ENCODE data around the gene TBL1X.
"Not testable (repeated sequence)": the region's sequence is repeated elsewhere in the genome, so short reads cannot be mapped to it uniquely, and the experiment has no call there.

TBL1X gene

DNA sequence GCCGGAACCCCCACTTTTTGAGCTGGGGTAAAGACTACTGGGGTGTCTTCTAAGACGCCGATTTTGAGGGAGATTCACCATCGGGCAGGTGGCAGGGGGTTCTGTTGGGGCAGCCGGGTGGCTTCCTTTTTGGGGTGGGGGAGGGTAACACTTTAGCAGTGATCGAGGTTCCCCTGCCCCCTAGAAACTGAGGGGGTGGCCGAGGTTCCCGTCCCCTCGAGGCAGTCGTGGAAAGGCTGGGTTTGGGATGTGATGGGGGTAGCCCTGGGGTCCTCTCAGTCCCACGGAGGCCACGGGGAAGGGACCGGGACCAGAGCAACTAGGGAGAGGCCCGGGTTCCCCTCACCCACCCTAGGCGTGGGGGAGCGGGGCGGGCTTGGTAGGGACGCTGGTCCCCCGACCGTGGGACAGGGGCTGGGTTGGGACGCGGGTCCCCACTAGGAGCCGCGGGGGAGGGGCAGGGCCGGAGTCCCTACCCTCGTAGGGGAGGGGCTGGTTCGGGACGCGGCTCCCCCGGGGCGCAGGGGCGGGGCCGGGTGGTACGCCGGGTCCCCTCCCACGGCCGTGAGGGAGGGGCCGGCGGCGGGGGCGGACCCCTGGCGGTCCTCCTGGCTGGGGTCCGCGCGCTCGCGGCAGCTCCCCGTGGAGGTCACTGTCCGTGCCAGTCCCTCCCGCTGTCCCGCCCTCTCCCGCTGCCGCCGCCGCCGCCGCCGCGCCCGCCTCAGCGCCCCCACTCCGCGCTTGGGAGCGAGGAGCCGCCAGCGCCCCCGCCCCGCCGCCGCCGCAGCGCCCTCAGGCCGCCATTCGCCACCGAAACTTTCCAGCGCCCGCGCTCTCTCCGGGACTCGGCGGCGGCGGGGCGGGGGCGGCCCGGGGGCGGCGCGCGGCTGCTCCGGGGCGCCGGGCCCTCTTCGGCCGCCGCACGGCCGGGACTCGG, at the start of gene TBL1X:
Gene TBL1X, plus strand, starts transcription at position 624 of the 937 bp plus-strand sequence. CDS start 188,529 bp downstream, outside the sequence.
- peak; percentile 37 for DNase-seq

GRCh38 chrX:9416562-9417348, 48.1 kb upstream of the TBL1X start:
- no peak for DNase-seq

DNA sequence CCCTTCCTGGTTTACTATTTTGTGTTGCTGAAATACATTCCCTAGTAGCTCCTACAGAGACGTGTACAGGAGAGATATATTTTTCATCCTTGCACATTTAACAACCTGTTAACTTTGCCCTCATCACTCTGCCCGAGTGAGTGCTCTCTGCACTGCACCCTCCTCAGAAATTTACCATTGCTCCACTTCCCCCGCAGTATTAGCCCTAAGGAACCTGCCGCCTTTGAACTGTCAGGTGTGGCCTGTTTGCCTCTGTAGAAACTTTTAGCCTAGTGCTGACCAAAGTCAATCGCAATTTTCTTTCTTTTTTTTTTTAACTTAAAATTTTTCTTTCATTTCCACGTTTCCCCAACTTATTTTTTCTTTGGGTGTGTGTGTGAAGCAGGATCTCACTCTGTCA, 46.6 kb upstream of the TBL1X start:
- no peak for DNase-seq

GRCh38 chrX:9420275-9421265, 44.3 kb upstream of the TBL1X start:
- DNase-seq = no peak

DNA sequence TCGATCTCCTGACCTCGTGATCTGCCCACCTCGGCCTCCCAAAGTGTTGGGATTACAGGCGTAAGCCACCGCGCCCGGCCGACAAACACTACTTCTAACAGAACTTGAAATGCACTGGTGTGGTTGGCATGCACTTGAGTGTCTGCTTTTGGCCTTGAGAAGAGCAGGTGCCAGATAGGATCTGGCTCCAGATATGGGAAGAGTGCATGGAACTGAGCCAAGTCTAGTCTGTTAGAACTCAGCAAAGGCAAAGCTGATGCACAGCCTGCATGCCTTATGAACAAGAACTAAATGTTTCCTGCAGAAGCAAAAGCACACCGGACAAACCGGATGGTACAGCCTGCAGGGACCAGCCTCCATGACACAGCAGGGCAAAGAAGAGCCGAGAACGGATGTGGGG, 35.1 kb upstream of the TBL1X start:
- no peak for DNase-seq

DNA sequence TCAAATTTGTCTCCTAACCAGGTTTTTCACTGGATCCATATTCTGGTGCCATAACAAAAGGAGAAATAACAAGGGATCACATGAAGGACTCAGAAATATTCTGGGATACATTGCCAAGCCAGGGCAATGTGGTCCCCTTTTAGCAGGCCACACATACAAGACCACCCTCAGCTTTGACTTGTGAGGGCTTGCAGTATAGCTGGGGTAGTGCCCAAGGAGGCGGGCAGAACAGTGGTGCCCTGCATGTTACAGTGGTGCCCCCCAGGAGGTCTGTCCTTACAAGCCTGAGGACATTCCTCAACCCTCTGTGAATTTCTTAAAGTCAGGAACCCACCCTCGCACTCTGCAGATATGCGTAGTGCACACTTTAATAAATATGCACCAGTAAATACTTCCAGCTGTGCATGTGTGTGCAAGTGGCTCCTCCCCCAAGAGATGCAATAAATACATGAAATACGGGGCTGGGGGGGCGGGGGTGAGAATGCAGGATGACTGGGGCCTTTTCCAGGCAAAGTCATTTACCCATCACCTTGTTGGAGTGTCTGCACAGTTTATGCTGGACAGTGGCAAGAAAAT, 34.4 kb upstream of the TBL1X start:
- DNase-seq = no peak

- DNase-seq = no peak
Measured at GRCh38 chrX:9431281-9431680, 33.6 kb upstream of the TBL1X start.

- DNase-seq = no peak
Measured at GRCh38 chrX:9433596-9433995, 31.3 kb upstream of the TBL1X start.

GRCh38 chrX:9434051-9434550, 30.8 kb upstream of the TBL1X start:
- DNase-seq = no peak

GRCh38 chrX:9435086-9435485, 29.8 kb upstream of the TBL1X start:
- not testable (repeated sequence) for DNase-seq

DNA sequence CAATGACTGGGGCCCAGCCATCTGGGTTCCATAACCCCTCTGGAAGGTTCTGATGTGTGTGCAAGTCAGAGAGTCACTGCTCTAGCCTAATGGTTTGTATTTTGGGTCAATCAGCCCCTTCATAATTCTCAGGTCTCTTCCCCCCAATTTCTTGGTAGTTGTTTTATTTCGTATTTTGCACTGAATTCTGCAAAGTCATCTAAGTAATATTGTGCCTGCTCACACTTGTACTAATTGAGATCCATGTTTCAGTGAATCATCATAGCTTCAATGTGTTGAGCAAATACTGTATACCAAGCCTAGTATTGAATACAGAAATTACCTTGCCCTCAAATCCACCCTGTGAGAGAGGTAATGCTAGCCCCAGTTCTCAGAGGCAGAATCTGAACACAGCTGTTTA, 28.0 kb upstream of the TBL1X start:
- DNase-seq = no peak

GRCh38 chrX:9438933-9439494, 25.8 kb upstream of the TBL1X start:
- DNase-seq = no peak

DNA sequence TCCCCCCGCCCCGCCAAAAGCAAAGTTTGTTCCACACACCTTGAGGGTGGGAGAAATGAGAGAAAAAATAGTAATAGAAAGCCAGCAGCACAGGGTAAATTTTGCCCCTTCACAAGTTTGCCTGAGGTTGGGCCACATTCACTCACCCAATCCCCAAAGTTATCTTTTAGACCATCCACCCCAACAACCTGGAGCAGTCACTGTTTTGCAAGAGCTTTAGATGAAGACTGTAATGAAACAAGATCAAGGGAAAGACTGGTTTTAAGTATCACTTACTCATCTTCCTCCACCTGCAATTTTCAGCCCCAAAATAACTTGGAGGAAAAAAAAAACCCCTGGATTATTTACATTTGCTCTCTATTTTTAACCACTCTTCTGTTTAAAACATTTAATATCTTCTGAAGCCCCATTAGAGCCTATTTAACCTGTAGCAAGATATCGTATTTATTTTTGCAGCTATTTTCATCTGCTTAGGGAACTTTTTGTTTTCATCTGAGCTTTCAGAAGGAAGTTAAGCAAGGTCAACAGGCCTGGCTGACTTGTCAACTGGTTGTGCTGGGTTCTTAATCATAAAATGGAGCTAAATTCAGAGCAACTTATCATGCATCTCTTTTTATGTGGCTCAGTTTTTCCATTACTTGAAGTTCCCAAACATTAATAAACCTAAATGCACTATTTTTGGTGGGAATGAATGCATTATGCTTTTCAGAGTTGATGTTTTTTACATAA, 24.6 kb upstream of the TBL1X start:
- DNase-seq = no peak

GRCh38 chrX:9442056-9442455, 22.8 kb upstream of the TBL1X start:
- no peak for DNase-seq

DNA sequence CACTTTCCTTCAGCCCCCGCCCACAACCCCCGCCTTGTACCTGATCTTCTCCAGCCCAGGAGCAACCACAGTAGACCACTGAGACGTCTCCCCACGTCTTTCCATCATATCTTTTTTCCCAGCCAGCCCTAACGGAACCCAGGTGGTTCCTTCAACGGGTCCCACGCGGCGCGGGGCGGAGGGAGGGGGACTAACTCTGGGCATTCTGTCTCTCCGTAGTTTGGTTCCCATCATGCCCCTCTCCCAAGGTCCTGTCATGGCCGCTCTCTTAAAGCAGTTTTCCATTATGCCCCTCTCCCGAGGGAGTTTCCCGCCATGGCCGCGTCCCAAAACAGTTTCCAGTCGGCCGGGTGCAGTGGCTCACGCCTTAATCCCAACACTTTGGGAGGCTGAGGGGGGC, 21.5 kb upstream of the TBL1X start:
- DNase-seq = no peak

DNA sequence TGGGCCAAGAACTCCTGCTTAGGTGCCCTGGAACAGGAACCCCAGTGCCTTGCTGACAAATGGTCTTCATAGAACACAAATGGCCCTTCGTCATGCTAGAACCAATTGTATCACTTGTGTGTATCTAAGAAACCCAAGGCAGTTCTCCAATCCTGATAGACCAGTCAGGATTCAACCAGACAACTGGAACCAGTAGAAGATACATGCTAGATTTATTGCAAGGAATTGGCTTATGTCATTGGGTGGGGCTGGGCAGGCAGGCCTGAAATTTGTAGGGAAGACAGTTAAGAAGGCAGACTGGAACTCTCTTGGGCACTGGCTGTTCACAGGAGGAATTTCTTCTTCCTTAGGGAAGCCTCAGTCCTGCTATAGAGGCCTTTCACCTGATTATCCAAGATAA, 17.0 kb upstream of the TBL1X start:
- no peak for DNase-seq

- no peak for DNase-seq
Measured at GRCh38 chrX:9456250-9457074, 8.4 kb upstream of the TBL1X start.

DNA sequence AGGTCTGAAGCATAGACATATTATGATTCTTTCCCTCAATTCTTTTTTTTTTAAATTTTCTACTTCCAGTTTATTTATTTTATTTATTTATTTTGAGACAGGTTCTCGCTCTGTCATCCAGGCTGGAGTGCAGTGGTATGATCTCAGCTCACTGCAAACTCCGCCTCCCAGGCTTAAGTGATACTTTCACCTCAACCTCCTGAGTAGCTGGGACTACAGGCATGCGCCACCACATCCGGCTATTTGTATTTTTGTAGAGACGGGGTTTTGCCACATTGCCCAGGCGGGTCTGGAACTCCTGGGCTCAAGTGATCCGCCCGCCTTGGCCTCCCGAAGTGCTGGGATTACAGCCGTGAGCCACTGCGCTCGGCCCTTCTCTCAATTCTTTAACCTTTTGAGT, 6.8 kb upstream of the TBL1X start:
- DNase-seq = not testable (repeated sequence)

GRCh38 chrX:9458516-9459078, 6.3 kb upstream of the TBL1X start:
- DNase-seq = no peak
